HG03159 (cell line): ENCODE results near the gene DPYSL3.

Experiments
- ATAC-seq: cut with Tn5 transposase; IDR thresholded peaks from one replicate; pipeline ENCODE4 v1.9.1; 2021; ENCODE audit warnings: mild to moderate bottlenecking, moderate library complexity; ENCODE audit not compliant: unreplicated experiment

DPYSL3 gene

GRCh38 chr5:147441191-147441695 lies 68.6 kb downstream of the DPYSL3 start:
- no peak for ATAC-seq

GRCh38 chr5:147439254-147439653 lies 70.6 kb downstream of the DPYSL3 start:
- no peak for ATAC-seq

- ATAC-seq = no peak
These were observed 72.7 kb downstream of the DPYSL3 start for GRCh38 chr5:147437161-147437596.

GRCh38 chr5:147436596-147436995 lies 73.3 kb downstream of the DPYSL3 start:
- no peak for ATAC-seq

GRCh38 chr5:147434049-147434448 lies 75.8 kb downstream of the DPYSL3 start:
- ATAC-seq = no peak

GRCh38 chr5:147432323-147432722 lies 77.5 kb downstream of the DPYSL3 start:
- no peak for ATAC-seq

- no peak for ATAC-seq
These were observed 78.3 kb downstream of the DPYSL3 start for GRCh38 chr5:147431586-147431985.

- ATAC-seq = no peak
These were observed 79.2 kb downstream of the DPYSL3 start for GRCh38 chr5:147430628-147431027.

- ATAC-seq = no peak
These were observed 82.1 kb downstream of the DPYSL3 start for GRCh38 chr5:147427521-147428401.

GRCh38 chr5:147426640-147427327 lies 83.1 kb downstream of the DPYSL3 start:
- ATAC-seq = no peak

- ATAC-seq = no peak
These were observed 91.3 kb downstream of the DPYSL3 start for GRCh38 chr5:147418613-147419012.

GRCh38 chr5:147417135-147417813 lies 92.6 kb downstream of the DPYSL3 start:
- no peak for ATAC-seq

- ATAC-seq = no peak
These were observed 94.2 kb downstream of the DPYSL3 start for GRCh38 chr5:147415651-147416050.

- ATAC-seq = no peak
These were observed 96.6 kb downstream of the DPYSL3 start for GRCh38 chr5:147413266-147413665.

GRCh38 chr5:147412561-147412960 lies 97.3 kb downstream of the DPYSL3 start:
- ATAC-seq = no peak

- no peak for ATAC-seq
These were observed 98.2 kb downstream of the DPYSL3 start for GRCh38 chr5:147411359-147412319.

GRCh38 chr5:147410496-147411358 lies 99.1 kb downstream of the DPYSL3 start:
- no peak for ATAC-seq

GRCh38 chr5:147408980-147409379 lies 100.9 kb downstream of the DPYSL3 start:
- no peak for ATAC-seq

GRCh38 chr5:147407094-147407681 lies 102.7 kb downstream of the DPYSL3 start:
- ATAC-seq = no peak
